GM12878 (cell line): ENCODE data around the gene CELF2. TPM values are rescaled to one million over a fixed set of nuclear protein-coding genes. Genes with fewer than 3 reads are reported as not detected.

Experiments used
- ATF7 ChIP-seq: fragments of 450-650 bp; IDR thresholded peaks from 2 replicates; pipeline ENCODE4 v1.6.1; 2016; ENCODE audit warnings: low read depth, mild to moderate bottlenecking
- BCL11A ChIP-seq: IDR thresholded peaks from 2 replicates; pipeline ENCODE4 v1.6.1; 2011; ENCODE audit warnings: low read depth, low read length
- EP300 ChIP-seq, 2 experiments: fragments of 150-350 bp in 1 of 2; IDR thresholded peaks; 2 replicates each; pipeline ENCODE4 v1.6.1; 2011 to 2012; ENCODE audit warnings: low read depth in 2 of 2, low read length in 2 of 2, borderline replicate concordance in 1 of 2, improper control_type of control experiment in 1 of 2, inconsistent platforms in 1 of 2; ENCODE audit not compliant: control insufficient read depth in 1 of 2
- FOXM1 ChIP-seq: IDR thresholded peaks from 2 replicates; pipeline ENCODE4 v1.6.1; 2012; ENCODE audit warnings: low read depth, mild to moderate bottlenecking, inconsistent platforms, low read length, moderate library complexity
- GATAD2B ChIP-seq: fragments of 450-650 bp; conservative IDR thresholded peaks from 2 replicates; pipeline ENCODE4 v1.6.1; 2017; ENCODE audit warnings: low read depth, mild to moderate bottlenecking, moderate library complexity
- IKZF2 ChIP-seq, 2 experiments: fragments of 450-650 bp; IDR thresholded peaks; 2 replicates each; pipeline ENCODE4 v1.6.1; 2017; ENCODE audit warnings: mild to moderate bottlenecking in 2 of 2, moderate library complexity in 2 of 2
- MEF2A ChIP-seq: IDR thresholded peaks from 2 replicates; pipeline ENCODE4 v1.6.1; 2011; ENCODE audit warnings: low read depth, mild to moderate bottlenecking, low read length, moderate library complexity; ENCODE audit not compliant: insufficient read depth
- PML ChIP-seq: IDR thresholded peaks from 2 replicates; pipeline ENCODE4 v1.6.1; 2012; ENCODE audit warnings: low read length, inconsistent platforms
- SMARCA5 ChIP-seq: fragments of 450-650 bp; IDR thresholded peaks from 2 replicates; pipeline ENCODE4 v1.6.1; 2017; ENCODE audit warnings: mild to moderate bottlenecking
- SP1 ChIP-seq: IDR thresholded peaks from one replicate; pipeline ENCODE4 v1.6.1; 2011; ENCODE audit warnings: low read depth, low read length
- YY1 ChIP-seq: IDR thresholded peaks from 2 replicates; pipeline ENCODE4 v1.6.1; 2011; ENCODE audit warnings: low read depth, mild to moderate bottlenecking, low read length
- ZNF384 ChIP-seq: IDR thresholded peaks from 2 replicates; pipeline ENCODE4 v1.6.1; 2012; ENCODE audit warnings: low read depth, mild to moderate bottlenecking, low read length, improper control_type of control experiment, borderline replicate concordance
- polyA plus RNA-seq, 11 experiments: library from polyadenylated mRNA; depleted of rRNA in 4 of 11; unstranded in 6 of 11; stranded (reverse) in 5 of 11; fragments of >200 nt; fragmentation: Nextera tagmentation in 4 of 11; fragmentation: Illumina TruSeq in 1 of 11; extraction: Ambion mirVana in 4 of 11; extraction: Trizol in 1 of 11; gene quantifications; 1 replicate in 1 of 11; 2 replicates in 10 of 11; pipeline versions ENCODE4 v1.2.1 to v1.2.3, GENCODE V29; 2011 to 2016; ENCODE audit warnings: inconsistent platforms in 2 of 11, missing spikeins in 2 of 11, low read depth in 1 of 11
- total RNA-seq, 4 experiments: library from RNA; depleted of rRNA in 3 of 4; stranded (reverse); fragments of >200 nt in 3 of 4; fragmentation: Illumina TruSeq in 1 of 4; extraction: Trizol in 1 of 4; gene quantifications; 2 replicates each; pipeline versions ENCODE4 v1.2.1 to v1.2.3, GENCODE V29; 2013 to 2021
- TF ChIP-seq, protein P1 (sequence below): IDR thresholded peaks from 2 replicates; pipeline ENCODE4 v1.6.1; 2011; ENCODE audit warnings: borderline replicate concordance, low read depth, mild to moderate bottlenecking, moderate library complexity, low read length; ENCODE audit not compliant: insufficient read depth, poor library complexity, severe bottlenecking
- TF ChIP-seq, protein P2 (sequence below): fragments of 150-350 bp; IDR thresholded peaks from 2 replicates; pipeline ENCODE4 v1.6.1; 2016; ENCODE audit warnings: low read depth, low read length
- TF ChIP-seq, protein P3 (sequence below): fragments of 450-650 bp; IDR thresholded peaks from 2 replicates; pipeline ENCODE4 v1.6.1; 2017; ENCODE audit warnings: mild to moderate bottlenecking, moderate library complexity

Gene CELF2
- total and polyA plus RNA-seq, 10 of the 15 experiments (the other 5 are each of a cell fraction or from before 2014, with no cell fraction given): 20.8 to 129 (median 86.3) TPM

DNA sequence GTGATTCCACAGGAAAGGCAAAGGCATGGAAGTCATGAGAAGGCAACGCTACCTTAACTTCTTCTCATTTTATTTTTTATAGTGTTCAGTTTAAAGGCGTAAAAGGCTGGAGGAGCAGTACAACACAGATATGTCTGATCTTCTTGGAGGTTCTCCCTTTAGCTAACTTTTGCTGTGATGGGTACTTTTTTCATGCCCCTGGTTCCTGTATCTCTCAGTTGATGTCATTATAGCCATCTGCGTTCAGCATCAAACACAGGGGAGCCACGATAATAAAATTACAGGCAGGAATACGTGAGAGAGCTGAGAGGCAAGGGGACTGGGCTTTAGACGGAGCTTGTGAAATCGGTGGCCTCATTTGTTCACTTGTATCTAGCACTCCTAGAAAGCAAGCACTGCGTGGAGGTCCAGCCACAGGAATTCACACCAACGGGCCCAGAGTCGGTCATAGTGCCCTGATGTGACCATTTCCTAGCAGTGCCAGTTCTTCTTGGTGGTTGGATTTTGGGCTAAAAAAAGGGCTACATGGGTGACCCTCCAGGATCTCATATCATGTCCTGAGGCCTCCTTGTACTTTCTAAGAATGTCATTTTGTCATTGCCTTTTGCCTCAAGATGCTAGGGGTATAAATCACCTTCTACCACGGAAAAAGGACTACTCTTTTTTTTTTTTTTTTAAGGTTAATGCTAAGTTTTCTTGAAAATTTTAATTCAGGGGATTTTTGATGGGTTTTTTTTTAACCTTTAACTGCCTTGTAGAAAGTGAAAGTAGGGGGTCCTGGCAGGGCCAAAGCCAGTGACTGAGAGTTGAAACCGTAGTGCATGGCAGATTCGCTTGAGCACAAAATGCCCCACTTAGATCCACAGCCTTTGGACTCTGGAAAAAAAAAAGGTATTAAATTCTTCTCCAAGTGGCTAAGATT, 191.5 kb downstream of the CELF2 start (continued):
- TF ChIP-seq GATAD2B (0 out of 2 replicates have a peak, but pooled peaks have one; percentile 7), BCL11A (0 out of 2 replicates have a peak, but pooled peaks have one; percentile 6), ZNF384 (peak; percentile 72), MEF2A (peak; percentile 63; the same call in 1 of the 2 replicates), EP300 (IDR thresholded peaks at IDR 0.05; ENCODE audit: borderline replicate concordance in 1 of 2, control insufficient read depth in 1 of 2, low read depth in 2 of 2, low read length in 2 of 2) (peak in 1 of 2 experiments; percentile 53; a peak in 2 of 4 replicates), ATF7 (0 out of 2 replicates have a peak, but pooled peaks have one; percentile 32), FOXM1 (peak; percentile 69; the same call in 1 of the 2 replicates), SP1 (no peak), SMARCA5 (peak; percentile 68), YY1 (0 out of 2 replicates have a peak, but pooled peaks have one; percentile 33), PML (0 out of 2 replicates have a peak, but pooled peaks have one; percentile 18), IKZF2 (IDR thresholded peaks at IDR 0.05) (peak in 1 of 2 experiments; percentile 20; a peak in 1 of 4 replicates)
- TF ChIP-seq, protein P1, sequence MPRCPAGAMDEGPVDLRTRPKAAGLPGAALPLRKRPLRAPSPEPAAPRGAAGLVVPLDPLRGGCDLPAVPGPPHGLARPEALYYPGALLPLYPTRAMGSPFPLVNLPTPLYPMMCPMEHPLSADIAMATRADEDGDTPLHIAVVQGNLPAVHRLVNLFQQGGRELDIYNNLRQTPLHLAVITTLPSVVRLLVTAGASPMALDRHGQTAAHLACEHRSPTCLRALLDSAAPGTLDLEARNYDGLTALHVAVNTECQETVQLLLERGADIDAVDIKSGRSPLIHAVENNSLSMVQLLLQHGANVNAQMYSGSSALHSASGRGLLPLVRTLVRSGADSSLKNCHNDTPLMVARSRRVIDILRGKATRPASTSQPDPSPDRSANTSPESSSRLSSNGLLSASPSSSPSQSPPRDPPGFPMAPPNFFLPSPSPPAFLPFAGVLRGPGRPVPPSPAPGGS: no peak
- TF ChIP-seq, protein P2, sequence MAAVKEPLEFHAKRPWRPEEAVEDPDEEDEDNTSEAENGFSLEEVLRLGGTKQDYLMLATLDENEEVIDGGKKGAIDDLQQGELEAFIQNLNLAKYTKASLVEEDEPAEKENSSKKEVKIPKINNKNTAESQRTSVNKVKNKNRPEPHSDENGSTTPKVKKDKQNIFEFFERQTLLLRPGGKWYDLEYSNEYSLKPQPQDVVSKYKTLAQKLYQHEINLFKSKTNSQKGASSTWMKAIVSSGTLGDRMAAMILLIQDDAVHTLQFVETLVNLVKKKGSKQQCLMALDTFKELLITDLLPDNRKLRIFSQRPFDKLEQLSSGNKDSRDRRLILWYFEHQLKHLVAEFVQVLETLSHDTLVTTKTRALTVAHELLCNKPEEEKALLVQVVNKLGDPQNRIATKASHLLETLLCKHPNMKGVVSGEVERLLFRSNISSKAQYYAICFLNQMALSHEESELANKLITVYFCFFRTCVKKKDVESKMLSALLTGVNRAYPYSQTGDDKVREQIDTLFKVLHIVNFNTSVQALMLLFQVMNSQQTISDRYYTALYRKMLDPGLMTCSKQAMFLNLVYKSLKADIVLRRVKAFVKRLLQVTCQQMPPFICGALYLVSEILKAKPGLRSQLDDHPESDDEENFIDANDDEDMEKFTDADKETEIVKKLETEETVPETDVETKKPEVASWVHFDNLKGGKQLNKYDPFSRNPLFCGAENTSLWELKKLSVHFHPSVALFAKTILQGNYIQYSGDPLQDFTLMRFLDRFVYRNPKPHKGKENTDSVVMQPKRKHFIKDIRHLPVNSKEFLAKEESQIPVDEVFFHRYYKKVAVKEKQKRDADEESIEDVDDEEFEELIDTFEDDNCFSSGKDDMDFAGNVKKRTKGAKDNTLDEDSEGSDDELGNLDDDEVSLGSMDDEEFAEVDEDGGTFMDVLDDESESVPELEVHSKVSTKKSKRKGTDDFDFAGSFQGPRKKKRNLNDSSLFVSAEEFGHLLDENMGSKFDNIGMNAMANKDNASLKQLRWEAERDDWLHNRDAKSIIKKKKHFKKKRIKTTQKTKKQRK: no peak
- TF ChIP-seq, protein P3, sequence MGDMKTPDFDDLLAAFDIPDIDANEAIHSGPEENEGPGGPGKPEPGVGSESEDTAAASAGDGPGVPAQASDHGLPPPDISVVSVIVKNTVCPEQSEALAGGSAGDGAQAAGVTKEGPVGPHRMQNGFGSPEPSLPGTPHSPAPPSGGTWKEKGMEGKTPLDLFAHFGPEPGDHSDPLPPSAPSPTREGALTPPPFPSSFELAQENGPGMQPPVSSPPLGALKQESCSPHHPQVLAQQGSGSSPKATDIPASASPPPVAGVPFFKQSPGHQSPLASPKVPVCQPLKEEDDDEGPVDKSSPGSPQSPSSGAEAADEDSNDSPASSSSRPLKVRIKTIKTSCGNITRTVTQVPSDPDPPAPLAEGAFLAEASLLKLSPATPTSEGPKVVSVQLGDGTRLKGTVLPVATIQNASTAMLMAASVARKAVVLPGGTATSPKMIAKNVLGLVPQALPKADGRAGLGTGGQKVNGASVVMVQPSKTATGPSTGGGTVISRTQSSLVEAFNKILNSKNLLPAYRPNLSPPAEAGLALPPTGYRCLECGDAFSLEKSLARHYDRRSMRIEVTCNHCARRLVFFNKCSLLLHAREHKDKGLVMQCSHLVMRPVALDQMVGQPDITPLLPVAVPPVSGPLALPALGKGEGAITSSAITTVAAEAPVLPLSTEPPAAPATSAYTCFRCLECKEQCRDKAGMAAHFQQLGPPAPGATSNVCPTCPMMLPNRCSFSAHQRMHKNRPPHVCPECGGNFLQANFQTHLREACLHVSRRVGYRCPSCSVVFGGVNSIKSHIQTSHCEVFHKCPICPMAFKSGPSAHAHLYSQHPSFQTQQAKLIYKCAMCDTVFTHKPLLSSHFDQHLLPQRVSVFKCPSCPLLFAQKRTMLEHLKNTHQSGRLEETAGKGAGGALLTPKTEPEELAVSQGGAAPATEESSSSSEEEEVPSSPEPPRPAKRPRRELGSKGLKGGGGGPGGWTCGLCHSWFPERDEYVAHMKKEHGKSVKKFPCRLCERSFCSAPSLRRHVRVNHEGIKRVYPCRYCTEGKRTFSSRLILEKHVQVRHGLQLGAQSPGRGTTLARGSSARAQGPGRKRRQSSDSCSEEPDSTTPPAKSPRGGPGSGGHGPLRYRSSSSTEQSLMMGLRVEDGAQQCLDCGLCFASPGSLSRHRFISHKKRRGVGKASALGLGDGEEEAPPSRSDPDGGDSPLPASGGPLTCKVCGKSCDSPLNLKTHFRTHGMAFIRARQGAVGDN: peak; percentile 18; the same call in 1 of the 2 replicates
